ENCODE measurements around the gene SPART.
A peak's percentile ranks its signal among the peaks of the same experiment; 100 is the strongest.
"Not testable (repeated sequence)": the region's sequence is repeated elsewhere in the genome, so short reads cannot be mapped to it uniquely, and the experiment has no call there.

SPART gene

DNA sequence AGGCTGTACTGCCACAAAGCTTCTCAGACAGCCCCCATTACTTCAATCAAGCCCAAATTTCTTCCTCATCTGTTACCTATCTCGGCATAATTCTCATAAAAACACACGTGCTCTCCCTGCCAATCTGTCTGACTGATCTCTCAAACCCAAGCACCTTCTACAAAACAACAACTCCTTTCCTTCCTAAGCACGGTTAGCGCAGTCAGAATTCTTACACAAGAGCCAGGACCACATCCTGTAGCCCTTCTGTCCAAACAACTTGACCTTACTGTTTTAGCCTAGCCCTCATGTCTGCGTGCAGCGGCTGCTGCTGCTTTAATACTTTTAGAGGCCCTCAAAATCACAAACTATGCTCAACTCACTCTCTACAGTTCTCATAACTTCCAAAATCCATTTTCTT, 26.4 kb downstream of the SPART start:
- not testable (repeated sequence) for DNase-seq (ENCODE audit: low read depth in 2 of 2)

- no peak for DNase-seq (ENCODE audit: low read depth in 2 of 2)
Observed at GRCh38 chr13:36313047-36313969, 32.9 kb downstream of the SPART start.

DNA sequence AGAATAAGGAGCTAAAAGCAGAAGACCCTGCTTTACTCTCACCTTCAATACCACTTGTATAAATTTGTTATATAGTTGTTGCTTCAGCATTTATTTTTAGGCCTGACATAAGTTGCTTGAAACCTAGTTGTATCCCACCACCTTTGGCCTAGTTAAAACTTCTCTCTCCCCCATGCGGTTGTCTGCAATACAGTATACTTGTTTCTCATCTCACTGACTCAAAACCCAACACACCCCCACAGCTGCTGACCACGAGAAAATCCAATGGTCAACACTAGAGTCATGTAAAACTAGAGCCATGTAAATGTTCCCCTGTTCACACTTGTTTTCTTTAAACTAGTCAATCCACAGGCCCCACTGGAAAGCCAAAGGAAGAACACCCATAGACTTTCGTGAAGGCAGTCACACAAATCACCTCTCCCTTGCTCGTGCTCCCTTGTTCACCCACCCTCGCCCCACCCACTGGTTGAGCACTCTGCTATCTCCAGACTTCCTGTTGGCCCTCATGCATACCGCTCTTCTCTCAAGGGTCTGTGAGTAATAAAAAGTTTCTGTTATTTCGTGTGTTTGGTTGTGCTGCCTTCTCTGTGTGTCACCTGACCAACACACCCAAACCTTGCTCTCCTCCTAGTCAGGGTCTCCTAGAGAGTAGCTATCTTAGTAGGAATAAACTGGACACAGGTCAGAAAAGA, 35.6 kb downstream of the SPART start:
- no peak for DNase-seq (ENCODE audit: low read depth in 2 of 2)

GRCh38 chr13:36302289-36302688, 43.9 kb downstream of the SPART start:
- DNase-seq (ENCODE audit: low read depth in 2 of 2), result no peak

GRCh38 chr13:36299469-36299868, 46.7 kb downstream of the SPART start:
- not testable (repeated sequence) for DNase-seq (ENCODE audit: low read depth in 2 of 2)

DNA sequence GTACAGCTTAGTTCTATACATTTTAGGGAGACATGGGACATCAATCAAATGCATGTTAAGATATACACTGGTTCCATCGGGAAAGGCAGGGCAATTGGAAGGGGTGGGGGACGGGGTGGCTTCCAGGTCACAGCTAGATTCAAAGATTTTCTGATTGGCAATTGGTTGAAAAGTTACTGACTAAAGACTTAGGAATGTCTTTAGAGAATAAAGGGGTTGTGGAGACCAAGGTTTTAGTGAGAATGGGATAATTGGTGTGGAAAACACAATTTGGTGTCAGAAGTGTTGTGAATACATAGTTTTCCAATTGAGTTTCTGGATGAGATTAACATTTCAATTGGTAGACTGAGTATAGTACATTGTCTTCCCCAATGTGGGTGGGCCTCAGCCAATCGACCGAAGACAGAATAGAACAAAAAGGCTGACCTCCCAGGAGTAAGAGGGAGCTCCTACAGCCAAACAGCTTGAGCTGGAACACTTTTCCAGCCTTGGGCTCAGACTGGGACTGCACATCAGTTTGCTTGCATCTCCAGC, 47.6 kb downstream of the SPART start:
- no peak for DNase-seq (ENCODE audit: low read depth in 2 of 2)

DNA sequence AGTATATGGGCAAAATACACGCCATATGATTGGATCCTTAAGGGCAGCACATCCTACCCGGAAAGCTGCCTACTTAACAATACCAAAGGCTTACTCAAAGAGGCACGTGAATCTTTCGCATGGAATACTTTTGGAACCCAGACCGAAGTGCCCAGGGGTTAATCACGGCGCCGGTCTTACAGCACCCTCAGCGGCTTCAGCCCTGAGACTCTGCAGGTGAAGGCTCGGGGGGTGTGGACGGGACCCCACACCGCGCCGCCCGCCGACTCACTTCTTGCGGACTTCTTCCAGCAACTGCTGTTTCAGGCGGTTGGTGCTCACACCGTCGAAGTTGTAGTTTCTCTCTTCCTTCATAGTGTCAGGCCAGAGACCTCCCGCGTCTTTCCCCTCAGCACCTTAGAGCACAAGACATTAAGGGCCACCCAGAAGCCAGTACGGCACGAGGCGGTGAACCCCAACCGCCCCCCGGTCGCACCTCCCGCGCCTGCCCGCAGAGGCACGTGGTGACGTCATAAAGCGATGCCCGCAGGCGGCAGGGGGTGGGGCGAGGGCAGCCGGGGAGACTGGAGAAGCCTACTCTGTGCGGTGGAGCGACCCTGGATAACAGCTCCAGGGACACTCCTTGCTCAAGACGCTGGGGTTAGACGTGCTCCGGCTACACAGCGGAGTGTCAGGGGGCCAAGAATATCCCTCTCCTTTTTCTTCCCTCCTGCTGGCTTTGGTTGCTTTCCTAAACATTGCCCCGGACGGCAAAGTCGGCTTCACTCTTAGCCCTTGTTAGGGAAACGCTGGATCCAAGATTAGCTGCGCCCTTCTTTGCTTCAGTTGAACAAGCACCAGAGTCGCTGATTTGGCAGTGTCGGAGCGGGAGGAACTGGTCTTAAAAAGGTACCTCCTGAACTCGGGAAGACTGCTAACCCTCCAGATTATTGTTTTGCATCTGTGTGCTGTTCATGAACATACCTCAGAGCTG, 48.5 kb downstream of the SPART start, which contains the start of gene CCDC169:
Gene CCDC169, minus strand, starts transcription at position 449 of the 973 bp plus-strand sequence. Its CDS starts 95 bp downstream, at position 354.
- DNase-seq (ENCODE audit: low read depth in 2 of 2), result peak in 1 of 2 experiments; percentile 1

DNA sequence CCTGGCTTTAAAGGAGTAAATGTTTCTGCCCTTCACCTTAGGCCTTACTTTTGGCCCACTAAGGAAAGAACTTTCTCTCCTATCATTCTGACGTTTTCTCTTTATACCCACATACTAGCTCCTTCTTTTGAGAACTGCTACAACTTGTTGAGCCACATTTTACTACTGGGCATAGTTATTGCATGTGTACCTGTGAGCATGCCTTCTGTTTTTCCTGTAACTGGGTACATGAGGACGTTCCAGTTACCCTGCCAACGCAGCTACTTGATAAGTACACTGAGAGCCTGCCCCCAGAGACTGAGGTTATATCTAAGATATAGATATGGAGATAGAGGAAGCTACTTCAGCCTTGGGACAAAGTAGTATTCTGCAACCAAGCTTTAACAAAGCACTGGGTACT, 52.1 kb downstream of the SPART start:
- DNase-seq (ENCODE audit: low read depth in 2 of 2), result no peak

DNA sequence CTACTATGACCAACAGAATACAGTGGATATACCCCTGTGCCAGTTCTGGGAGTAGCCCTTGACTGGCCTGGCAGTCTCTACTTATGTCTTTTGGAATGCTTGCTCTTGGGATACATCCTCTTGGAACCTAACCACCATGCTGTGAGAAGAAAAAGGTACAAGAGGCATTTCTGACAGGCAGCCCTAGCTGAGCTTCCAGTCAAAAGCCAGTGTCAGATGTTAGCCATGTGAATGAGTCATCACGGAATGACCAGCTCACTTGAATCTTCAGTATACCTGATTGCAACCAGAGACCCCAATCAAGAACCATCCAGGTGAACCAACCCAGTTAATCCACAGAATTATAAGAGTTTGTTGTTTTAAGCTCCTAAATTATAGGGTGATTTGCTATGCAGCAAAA, 52.7 kb downstream of the SPART start:
- DNase-seq (ENCODE audit: low read depth in 2 of 2), result no peak

- no peak for DNase-seq (ENCODE audit: low read depth in 2 of 2)
Observed at GRCh38 chr13:36288794-36289391, 57.3 kb downstream of the SPART start.

- no peak for DNase-seq (ENCODE audit: low read depth in 2 of 2)
Observed at GRCh38 chr13:36286006-36286405, 60.2 kb downstream of the SPART start.

DNA sequence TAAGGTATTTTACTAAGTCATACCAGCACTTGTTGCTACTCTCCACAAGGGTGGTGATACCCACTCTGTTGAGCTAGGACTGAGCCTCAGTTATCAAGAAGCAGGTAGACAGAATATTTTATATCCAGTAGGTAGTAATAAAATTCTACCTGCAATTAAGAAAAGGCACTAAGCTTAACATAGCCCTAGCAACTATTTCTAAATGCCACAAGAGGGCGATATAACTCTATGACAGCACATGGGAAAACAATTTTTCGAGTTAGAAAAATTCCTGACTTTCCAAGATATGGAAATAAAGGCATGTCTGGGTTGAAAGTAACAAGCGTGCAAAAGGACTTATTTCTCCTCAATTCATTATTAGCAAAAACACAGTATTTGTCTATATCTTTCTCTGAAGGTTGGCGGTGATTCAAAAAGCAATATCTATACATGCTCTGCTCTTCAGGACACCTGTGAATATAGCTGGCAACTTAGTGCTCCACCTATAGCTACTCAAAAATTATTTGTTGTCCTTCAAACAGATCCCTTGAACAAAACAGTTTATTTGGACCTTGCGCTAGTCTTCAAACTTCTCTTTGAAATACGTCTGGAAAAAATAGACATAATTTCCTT, 63.3 kb downstream of the SPART start:
- DNase-seq (ENCODE audit: low read depth in 2 of 2), result peak in 1 of 2 experiments; percentile 12

- peak; percentile 37 to 46 for DNase-seq (ENCODE audit: low read depth in 2 of 2)
Observed at GRCh38 chr13:36275190-36276002, 70.8 kb downstream of the SPART start.

DNA sequence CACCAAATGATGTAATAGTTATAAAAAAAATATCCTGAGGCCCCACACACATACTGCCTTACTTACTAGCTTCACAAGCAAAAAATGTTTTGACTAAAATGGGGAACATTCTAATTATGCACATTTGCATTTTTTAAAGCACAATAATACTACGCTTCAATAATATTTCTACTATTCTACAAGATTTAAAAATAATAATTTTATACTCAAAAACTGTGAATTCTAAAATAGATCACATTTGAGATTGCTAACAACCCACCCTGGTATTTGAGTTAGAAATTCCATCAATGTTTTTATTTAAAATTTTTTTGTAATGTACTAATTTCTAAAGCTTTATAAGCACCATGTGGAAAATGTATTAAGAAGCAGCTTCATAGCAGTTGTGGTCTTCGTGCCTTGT, 72.8 kb downstream of the SPART start:
- DNase-seq (ENCODE audit: low read depth in 2 of 2), result no peak

DNA sequence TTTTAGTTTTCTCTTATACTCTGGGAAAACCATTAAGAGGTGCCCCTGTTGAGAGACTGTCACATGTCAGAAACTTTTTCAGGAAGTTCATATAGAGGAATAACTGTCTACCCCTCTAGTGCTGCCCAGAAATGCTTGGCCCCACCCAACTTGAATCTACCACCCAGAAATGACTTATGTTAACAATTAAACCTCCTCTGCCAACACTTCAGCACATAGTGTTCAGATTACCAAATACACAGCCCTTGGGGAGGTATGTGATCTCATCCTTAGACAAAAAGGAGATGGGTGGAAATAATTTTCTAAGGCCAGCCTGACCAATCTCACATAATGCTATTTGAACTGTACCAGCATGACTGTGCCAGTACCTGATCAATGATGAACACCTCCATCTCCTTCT, 84.2 kb downstream of the SPART start:
- DNase-seq (ENCODE audit: low read depth in 2 of 2), result no peak

DNA sequence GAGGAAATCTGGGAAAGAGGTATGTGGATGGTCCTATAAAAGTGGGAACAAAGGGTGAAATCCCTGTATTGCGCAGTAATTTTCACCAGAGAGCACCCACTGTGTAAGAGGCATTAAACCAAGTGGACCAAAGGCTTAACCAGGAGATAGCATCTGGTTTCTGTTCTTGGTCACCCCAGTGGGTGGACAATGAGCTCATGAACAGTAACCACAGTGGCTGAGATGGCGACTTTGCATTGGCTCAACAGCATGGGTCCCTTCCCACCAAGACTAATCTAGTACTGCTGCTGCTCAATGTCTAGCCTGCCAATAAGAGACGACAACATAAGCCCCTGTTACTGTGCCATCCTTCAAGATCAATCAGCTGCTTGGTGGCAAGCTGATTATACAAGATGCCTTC, 85.2 kb downstream of the SPART start:
- DNase-seq (ENCODE audit: low read depth in 2 of 2), result no peak

DNA sequence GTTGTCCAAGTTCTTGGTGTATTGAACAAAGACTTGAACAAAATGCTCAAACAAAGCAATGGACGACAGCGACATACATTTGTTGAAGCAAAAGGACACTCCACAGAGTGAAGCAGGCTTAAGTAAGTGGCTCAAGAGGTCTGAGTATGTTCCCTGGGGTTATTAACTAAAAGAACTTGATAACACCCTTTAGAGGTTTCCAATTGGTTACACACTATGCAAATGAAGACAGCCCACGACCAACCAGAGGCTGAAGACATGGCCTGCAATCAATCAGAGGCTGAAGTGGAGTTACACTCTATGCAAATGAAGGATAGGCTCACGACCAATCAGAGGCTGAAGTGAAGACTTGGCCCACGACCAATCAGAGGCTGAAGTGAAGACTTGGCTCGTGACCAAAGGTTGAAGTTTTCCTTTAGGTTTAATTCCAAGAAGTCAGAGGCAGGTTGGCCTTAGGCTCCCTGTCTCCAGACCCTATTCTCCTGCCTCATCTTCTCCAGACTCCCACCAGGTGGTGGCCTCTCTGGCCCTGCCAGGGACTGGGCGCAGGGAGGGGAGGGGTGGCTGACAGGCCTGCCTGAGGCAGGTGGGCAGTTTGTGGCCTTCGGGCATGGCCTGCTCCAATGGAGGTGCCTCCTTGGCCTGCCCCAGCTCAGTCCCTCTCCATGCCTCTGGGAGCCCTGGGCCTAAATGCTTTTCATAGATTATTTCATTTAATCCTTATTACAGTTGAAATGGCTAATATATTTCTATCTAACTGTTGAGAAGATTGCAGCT, 86.6 kb downstream of the SPART start:
- DNase-seq (ENCODE audit: low read depth in 2 of 2), result no peak

DNA sequence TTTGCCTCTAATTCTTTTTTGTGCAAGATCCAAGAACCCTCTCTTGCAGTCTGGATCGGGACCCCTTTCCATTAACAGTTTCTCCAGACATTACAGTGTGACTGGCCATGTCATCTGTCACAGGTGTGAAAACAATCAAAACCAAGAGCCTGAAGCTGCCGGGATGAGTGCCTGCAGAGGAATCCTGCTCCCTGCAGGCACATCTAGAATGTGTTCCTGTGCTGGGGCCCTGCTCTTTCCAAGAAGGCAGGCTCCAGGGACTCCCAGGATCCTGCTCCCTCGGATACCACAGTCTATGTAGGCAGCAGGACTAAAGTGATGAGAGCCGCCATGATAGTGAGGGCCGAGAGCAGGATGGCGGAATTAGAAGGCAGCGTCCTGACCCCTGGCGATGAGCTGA, 87.4 kb downstream of the SPART start:
- DNase-seq (ENCODE audit: low read depth in 2 of 2), result no peak

All from fibroblast of skin of left biceps (primary cell).